Measurements from ENCODE around the gene OR1F1. TPM values are rescaled to one million over a fixed set of nuclear protein-coding genes. Genes with fewer than 3 reads are reported as not detected.

OR1F1 gene
- total RNA-seq, 1 experiment from 2014 or later = not detected

- H3K27ac ChIP-seq (ENCODE audit: low read depth, low read length, poor library complexity, severe bottlenecking) = no peak overlapping the region
- DNase-seq (ENCODE audit: low spot score) = no peak
- BruUV-seq (replicated peaks) = no TSS peak
- H3K4me3 ChIP-seq (ENCODE audit: low read depth, low read length, poor library complexity, severe bottlenecking) = no peak overlapping the region
- no peaks in the 10 kb centered on the region for H3K27me3 ChIP-seq (replicated peaks; ENCODE audit: insufficient read depth, low read depth, low read length, poor library complexity)
- H3K9me3 ChIP-seq (ENCODE audit: low read depth, low read length, poor library complexity, severe bottlenecking) = no peaks in the 10 kb centered on the region
- peaks cover 5% of the 10 kb centered on the region for H3K36me3 ChIP-seq (ENCODE audit: insufficient read depth, low read length, poor library complexity, severe bottlenecking)
- ChIA-PET POLR2A (ENCODE audit: low non-redundant PET) (interaction anchor here (0.5 kb wide), 1 partner anchor 985 kb away, joined by 3 read pairs; the partner anchor contains the start of gene TRAF7), CTCF (no interaction called here)
- H3K4me1 ChIP-seq (ENCODE audit: insufficient read depth, low read length, poor library complexity, severe bottlenecking) = peaks cover 4% of the 10 kb centered on the region
- TF ChIP-seq EZH2 (IDR thresholded peaks at IDR 0.05; ENCODE audit: borderline replicate concordance, low read depth, low read length, poor library complexity, severe bottlenecking) (no peak), CTCF (conservative IDR thresholded peaks at IDR 0.05; ENCODE audit: low read depth, low read length) (no peak)
- intact Hi-C loops (cut with micrococcal nuclease; ENCODE audit: unreplicated experiment) = no loop called here
Observed at GRCh38 chr16:3140603-3141427, 47.2 kb upstream of the OR1F1 start.

GRCh38 chr16:3141781-3142311 lies 46.2 kb upstream of the OR1F1 start:
- intact Hi-C loops (cut with micrococcal nuclease; ENCODE audit: unreplicated experiment) = no loop called here
- no peak for TF ChIP-seq EZH2 (IDR thresholded peaks at IDR 0.05; ENCODE audit: borderline replicate concordance, low read depth, low read length, poor library complexity, severe bottlenecking)
- TF ChIP-seq CTCF (conservative IDR thresholded peaks at IDR 0.05; ENCODE audit: low read depth, low read length) = no peak
- H3K9me3 ChIP-seq (ENCODE audit: low read depth, low read length, poor library complexity, severe bottlenecking) = no peaks in the 10 kb centered on the region
- no peak overlapping the region for H3K27ac ChIP-seq (ENCODE audit: low read depth, low read length, poor library complexity, severe bottlenecking)
- no TSS peak for BruUV-seq (replicated peaks)
- ChIA-PET CTCF (no interaction called here), POLR2A (ENCODE audit: low non-redundant PET) (no interaction called here)
- DNase-seq (ENCODE audit: low spot score) = no peak
- peaks cover 5% of the 10 kb centered on the region for H3K36me3 ChIP-seq (ENCODE audit: insufficient read depth, low read length, poor library complexity, severe bottlenecking)
- H3K4me3 ChIP-seq (ENCODE audit: low read depth, low read length, poor library complexity, severe bottlenecking) = no peak overlapping the region
- no peaks in the 10 kb centered on the region for H3K27me3 ChIP-seq (replicated peaks; ENCODE audit: insufficient read depth, low read depth, low read length, poor library complexity)
- no peaks in the 10 kb centered on the region for H3K4me1 ChIP-seq (ENCODE audit: insufficient read depth, low read length, poor library complexity, severe bottlenecking)

- TF ChIP-seq CTCF (conservative IDR thresholded peaks at IDR 0.05; ENCODE audit: low read depth, low read length) = no peak
- TF ChIP-seq EZH2 (IDR thresholded peaks at IDR 0.05; ENCODE audit: borderline replicate concordance, low read depth, low read length, poor library complexity, severe bottlenecking) = no peak
- POLR2A ChIA-PET (ENCODE audit: low non-redundant PET) = no interaction called here
Observed at GRCh38 chr16:3142327-3142726, 45.7 kb upstream of the OR1F1 start.

More at GRCh38 chr16:3142327-3142726, 45.7 kb upstream of the OR1F1 start:
- Histone ChIP-seq H3K4me3 (ENCODE audit: low read depth, low read length, poor library complexity, severe bottlenecking) (no peak overlapping the region), H3K9me3 (ENCODE audit: low read depth, low read length, poor library complexity, severe bottlenecking) (no peaks in the 10 kb centered on the region), H3K27ac (ENCODE audit: low read depth, low read length, poor library complexity, severe bottlenecking) (no peak overlapping the region), H3K4me1 (ENCODE audit: insufficient read depth, low read length, poor library complexity, severe bottlenecking) (no peaks in the 10 kb centered on the region), H3K36me3 (ENCODE audit: insufficient read depth, low read length, poor library complexity, severe bottlenecking) (peaks cover 5% of the 10 kb centered on the region), H3K27me3 (replicated peaks; ENCODE audit: insufficient read depth, low read depth, low read length, poor library complexity) (no peaks in the 10 kb centered on the region)
- BruUV-seq (replicated peaks) = no TSS peak
- CTCF ChIA-PET = no interaction called here
- intact Hi-C loops (cut with micrococcal nuclease; ENCODE audit: unreplicated experiment) = no loop called here
- no peak for DNase-seq (ENCODE audit: low spot score)

All from A673 (cell line).